OCI-LY3 (cell line): ENCODE measurements around the gene NGEF.

Source experiments
- EZH2phosphoT487 ChIP-seq: fragments of 200-600 bp; shearing (Covaris generic); IDR thresholded peaks from 2 replicates; pipeline ENCODE4 v1.6.1; 2018; ENCODE audit warnings: antibody characterized with exemption, mixed run types, low read depth
- TF ChIP-seq, protein P1 (sequence below): fragments of 200-600, 300-600 bp; sonication (generic); IDR thresholded peaks from 2 replicates; pipeline ENCODE4 v1.5.1; 2014; ENCODE audit warnings: antibody characterized with exemption, low read length, low read depth

DNA sequence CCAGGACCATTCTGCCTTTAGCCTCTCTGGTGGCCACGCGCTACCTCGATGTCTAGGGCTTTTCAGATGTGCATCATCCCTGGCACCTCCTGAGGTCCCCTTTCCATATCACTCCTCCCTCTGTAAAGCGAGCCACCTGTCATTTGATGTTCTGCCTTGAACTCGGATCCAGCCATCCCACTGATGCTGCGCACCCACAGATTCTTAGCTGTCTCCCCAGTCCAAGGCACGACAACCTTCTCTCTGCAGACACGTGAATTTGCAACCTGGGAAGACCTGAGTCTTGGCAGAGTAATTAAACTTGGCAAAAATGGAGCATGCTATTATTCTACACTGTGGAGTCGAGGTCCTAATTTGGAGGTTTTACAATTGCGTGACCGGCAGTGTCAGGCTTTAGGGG lies 61.9 kb downstream of the NGEF start:
- TF ChIP-seq, protein P1, sequence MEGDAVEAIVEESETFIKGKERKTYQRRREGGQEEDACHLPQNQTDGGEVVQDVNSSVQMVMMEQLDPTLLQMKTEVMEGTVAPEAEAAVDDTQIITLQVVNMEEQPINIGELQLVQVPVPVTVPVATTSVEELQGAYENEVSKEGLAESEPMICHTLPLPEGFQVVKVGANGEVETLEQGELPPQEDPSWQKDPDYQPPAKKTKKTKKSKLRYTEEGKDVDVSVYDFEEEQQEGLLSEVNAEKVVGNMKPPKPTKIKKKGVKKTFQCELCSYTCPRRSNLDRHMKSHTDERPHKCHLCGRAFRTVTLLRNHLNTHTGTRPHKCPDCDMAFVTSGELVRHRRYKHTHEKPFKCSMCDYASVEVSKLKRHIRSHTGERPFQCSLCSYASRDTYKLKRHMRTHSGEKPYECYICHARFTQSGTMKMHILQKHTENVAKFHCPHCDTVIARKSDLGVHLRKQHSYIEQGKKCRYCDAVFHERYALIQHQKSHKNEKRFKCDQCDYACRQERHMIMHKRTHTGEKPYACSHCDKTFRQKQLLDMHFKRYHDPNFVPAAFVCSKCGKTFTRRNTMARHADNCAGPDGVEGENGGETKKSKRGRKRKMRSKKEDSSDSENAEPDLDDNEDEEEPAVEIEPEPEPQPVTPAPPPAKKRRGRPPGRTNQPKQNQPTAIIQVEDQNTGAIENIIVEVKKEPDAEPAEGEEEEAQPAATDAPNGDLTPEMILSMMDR: no peak
- TF ChIP-seq EZH2phosphoT487: no peak
